HG03558 (cell line): ENCODE results near the gene LATS1.
"Not testable (repeated sequence)": the region's sequence is repeated elsewhere in the genome, so short reads cannot be mapped to it uniquely, and the experiment has no call there.

Experiments used
- ATAC-seq: cut with Tn5 transposase; IDR thresholded peaks from one replicate; pipeline ENCODE4 v1.9.1; 2021; ENCODE audit warnings: moderate number of reproducible peaks; ENCODE audit not compliant: unreplicated experiment; ENCODE audit errors: extremely low read depth

Gene LATS1

DNA sequence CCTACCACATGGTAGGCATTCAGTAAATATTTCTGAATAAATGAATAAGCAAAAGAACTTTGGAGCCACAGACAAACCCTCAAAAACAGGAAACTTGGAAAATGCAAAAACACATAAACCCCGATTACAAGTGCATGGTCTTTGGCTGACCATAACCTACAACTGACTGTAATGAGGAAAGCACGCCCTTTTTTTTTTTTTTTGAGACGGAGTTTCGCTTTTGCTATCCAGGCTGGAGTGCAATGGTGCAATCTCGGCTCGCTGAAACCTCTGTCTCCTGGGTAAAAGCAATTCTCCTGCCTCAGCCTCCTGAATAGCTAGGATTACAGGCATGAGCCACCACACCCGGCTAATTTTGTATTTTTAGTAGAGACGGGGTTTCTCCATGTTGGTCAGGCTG is 11.9 kb upstream of the LATS1 start:
- ATAC-seq = no peak

GRCh38 chr6:149728499-149729234 is 10.8 kb upstream of the LATS1 start:
- no peak for ATAC-seq

DNA sequence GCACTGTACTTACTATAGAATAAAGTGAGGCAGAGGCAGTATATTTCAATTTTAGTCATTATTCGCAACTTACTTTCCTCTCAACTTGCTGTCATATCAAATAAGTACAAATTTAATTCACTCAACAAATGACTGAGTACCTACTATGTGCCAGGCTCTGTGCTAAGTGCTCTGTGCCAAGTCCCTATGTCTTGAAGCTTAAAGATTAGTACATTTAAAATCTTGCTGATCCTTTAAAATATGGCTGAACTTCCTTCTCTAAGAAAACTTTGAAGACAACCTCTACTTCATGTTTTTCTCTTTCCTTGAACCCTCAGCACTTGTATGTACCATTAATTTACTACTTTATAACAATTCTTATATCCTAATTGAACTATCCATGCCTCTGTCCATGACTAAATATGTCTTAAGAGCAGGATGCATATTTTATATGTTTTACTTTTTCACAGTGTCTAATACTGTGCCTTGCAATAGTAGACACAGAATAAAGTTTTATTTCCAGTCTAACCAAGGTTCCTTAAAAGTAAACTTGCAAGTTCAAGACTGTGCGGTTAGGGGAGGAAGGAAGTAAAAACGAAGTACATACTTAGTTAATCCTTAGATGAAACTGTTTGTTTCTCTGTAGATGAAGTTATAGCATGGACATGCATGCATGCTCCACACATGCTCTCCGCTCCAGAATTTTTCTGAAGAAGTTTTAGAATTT is 10.0 kb upstream of the LATS1 start:
- no peak for ATAC-seq

GRCh38 chr6:149725785-149726184 is 7.9 kb upstream of the LATS1 start:
- ATAC-seq = no peak

GRCh38 chr6:149723771-149724417 is 6.0 kb upstream of the LATS1 start:
- ATAC-seq = no peak

DNA sequence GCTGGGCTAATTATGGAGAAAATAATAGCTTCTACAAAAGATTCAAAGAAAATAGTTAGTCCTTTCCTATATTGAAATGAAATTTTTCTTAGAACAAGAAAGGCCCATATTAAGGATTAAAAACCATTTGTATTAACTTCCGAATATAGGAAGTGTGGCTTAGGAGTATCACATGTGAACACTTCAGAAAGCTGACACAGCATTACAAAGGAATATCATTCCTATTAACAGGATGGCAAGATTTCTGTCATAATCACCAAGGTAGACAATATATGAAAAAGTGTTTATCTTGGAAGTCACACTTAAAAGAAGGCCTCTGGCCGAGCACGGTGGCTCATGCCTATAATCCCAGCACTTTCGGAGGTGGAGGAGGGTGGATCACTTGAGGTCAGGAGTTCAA is 5.4 kb upstream of the LATS1 start:
- ATAC-seq = no peak

DNA sequence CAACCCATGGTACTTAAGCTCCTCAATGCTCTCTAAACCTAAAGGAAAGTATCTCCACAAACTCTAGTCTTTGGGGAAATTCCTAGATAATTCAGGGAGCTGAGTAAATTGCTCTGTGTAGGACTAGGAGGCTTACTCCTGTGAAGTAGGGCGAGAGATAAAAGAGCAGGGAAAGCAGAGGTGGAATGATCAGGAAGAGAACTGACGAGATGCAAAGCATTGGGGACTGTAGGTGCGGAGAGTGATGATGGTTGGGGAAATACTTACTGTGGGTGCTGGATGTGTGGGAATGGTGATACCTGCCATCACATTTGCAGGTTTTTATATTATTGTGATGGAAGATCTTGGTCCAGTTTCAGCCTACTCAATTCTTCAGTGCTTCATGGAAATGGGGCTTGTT is 1.6 kb upstream of the LATS1 start:
- no peak for ATAC-seq

DNA sequence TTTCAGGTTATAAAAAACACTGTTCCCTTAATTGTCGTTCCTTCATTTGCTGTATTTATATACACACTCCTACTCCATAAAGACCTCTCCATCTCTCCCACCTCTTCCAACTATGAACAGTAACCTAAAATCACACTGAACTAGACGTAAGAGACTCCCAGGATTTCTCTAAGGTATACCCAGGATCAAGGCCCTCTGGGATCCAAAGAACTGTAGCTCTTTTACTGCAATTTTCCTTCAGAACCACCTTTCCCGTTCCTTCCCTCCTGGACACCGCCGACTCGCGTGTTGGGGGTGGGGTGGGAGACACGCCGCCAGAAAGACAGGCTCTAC is 680 bp downstream of the LATS1 start:
- ATAC-seq = no peak

- ATAC-seq = no peak
These were observed 1.5 kb downstream of the LATS1 start for GRCh38 chr6:149716181-149716963.

GRCh38 chr6:149714442-149714841 is 3.5 kb downstream of the LATS1 start:
- ATAC-seq = no peak

- ATAC-seq = no peak
These were observed 6.2 kb downstream of the LATS1 start for GRCh38 chr6:149711711-149712110.

- ATAC-seq = no peak
These were observed 16.2 kb downstream of the LATS1 start for GRCh38 chr6:149701714-149702113.

GRCh38 chr6:149699150-149699549 is 18.8 kb downstream of the LATS1 start:
- no peak for ATAC-seq

- no peak for ATAC-seq
These were observed 19.7 kb downstream of the LATS1 start for GRCh38 chr6:149698175-149698574.

DNA sequence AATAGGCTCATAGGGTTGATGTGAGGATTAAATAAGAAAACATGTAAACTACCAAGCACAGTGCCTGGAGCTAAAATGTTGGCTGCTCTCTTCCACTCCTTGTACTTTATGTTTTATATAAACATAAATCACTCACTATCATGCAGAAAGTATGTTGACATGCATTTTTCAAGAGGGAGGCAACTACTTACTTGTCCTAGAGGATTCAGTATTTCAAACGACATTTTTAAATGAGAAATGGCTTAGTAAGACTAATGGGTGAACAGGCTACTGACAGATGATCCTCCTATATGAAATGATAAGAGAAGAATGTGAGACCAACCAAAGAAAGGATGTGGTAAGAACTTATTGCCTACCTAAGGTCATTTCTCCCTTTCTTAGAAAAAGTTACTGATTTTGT is 21.0 kb downstream of the LATS1 start:
- no peak for ATAC-seq

DNA sequence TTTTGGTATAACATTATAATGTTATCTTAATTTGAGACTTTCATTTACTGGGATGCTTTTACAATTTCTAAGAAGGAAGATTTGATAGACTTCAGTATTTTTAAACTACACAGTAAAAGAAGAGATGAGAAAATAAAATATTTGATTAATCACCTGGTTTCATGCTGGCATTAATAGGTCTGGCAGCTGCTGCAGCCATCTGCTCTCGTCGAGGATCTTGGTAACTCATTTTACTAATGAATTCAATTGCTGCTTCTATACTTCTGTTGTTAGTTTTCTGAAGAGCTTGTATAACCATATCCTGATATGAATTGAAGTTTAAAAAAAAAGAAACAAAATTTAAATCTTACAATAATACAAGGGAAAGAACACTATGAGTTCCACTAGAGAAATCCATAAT is 23.0 kb downstream of the LATS1 start:
- ATAC-seq = no peak

DNA sequence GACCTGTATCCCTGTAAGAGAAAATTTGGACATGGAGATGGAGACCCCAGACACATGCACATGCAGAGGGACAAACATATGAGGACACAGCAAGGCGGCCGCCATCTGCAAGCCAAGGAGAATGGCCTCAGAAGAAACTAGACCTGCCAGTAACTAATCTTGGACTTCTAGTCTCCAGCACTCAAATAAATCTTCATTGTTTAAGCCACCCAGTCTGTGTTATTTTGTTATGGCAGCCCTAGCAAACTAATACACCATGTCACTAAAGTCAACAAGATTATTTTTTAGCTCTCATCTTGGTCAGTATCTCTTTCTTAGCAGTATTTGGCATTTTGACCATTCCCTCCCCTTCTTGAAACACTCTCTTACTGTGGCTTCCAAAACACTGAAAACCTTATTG is 26.7 kb downstream of the LATS1 start:
- no peak for ATAC-seq

GRCh38 chr6:149686230-149686629 is 31.7 kb downstream of the LATS1 start:
- ATAC-seq = no peak

DNA sequence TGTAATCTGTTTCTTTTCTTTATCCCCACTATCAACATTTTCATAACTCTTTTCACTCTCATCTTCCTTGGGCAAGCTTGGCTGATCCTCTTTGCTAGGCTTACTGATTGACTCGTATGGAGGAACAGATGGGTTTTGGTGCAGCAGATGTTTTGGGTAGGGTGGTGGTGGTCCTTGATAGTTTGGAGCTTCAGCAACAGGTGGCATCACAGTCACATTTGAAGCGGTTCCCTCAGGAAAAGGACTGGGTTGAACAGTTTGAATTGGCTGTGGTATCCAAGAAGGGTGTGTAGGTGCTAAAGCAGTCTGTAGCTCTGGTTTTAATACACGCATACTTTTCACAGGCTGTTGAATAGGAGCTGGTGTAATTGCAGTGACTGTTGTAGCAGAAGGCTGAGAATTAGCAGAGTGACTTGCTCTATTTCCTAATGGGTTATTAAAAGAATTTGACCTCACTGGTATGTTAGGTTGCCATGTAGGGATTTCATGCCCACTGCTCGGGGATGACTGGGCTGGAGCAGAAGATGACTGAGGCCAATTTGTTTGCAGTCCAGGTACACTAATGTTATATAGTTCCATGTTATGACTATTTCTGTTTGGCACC is 34.5 kb downstream of the LATS1 start:
- ATAC-seq = no peak

DNA sequence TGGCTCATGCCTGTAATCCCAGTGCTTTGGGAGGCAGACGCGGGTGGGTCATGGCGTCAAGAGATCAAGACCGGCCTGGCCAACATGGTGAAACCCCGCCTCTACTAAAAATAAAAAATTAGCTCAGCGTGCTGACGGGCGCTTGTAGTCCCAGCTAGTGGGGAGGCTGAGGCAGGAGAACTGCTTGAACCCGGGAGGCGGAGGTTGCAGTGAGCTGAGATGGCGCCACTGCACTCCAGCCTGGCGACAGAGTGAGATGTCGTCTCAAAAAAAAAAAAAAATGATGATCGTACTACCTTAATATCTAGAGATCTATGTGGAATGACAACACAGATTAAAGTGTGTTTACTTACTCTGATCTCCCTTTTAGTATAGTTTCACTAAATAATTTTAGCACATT is 36.1 kb downstream of the LATS1 start:
- ATAC-seq = not testable (repeated sequence)
